ENCODE data around the gene TAGLN. TPM values are rescaled to one million over a fixed set of nuclear protein-coding genes. Genes with fewer than 3 reads are reported as not detected.

TAGLN gene
- polyA plus RNA-seq, 3 donors: 3.6 to 113 (median 4.0) TPM

GRCh38 chr11:117194267-117194666 lies 4.9 kb upstream of the TAGLN start:
- Histone ChIP-seq H4K20me1 (ENCODE audit: insufficient read depth, low read length) (no peaks in the 10 kb centered on the region), H3K4me2 (replicated peaks; ENCODE audit: extremely low read depth, low read length, poor library complexity, severe bottlenecking) (no peak overlapping the region), H3K4me1 (ENCODE audit: control insufficient read depth in 1 of 2, insufficient read depth in 2 of 2, low read length in 2 of 2) (peaks cover 33 to 36% of the 10 kb centered on the region in 2 donors), H3K9me3 (replicated peaks in 1 of 2; ENCODE audit: control insufficient read depth in 1 of 2, insufficient read depth in 1 of 2, low read length in 2 of 2) (no peaks in the 10 kb centered on the region), H3K27me3 (ENCODE audit: control insufficient read depth in 2 of 2, insufficient read depth in 2 of 2, low read length in 2 of 2) (no peaks in the 10 kb centered on the region), H3K36me3 (replicated peaks in 1 of 2; ENCODE audit: control insufficient read depth in 1 of 2, insufficient read depth in 2 of 2, low read length in 2 of 2) (peaks cover 61 to 85% of the 10 kb centered on the region in 2 donors), H2AFZ (ENCODE audit: insufficient read depth, low read depth, low read length, poor library complexity, severe bottlenecking) (no peak overlapping the region), H3K79me2 (ENCODE audit: insufficient read depth, low read length) (no peaks in the 10 kb centered on the region), H3K27ac (ENCODE audit: low read depth in 1 of 2, low read length in 2 of 2) (peak overlapping the region in 1 of 2 donors; percentile 26), H3K9ac (ENCODE audit: insufficient read depth, low read length, poor library complexity, severe bottlenecking) (no peak overlapping the region), H3K4me3 (replicated peaks in 1 of 3; ENCODE audit: low read depth in 2 of 3, low read length in 3 of 3) (no peak overlapping the region)
- Mint-ChIP-seq H3K4me3 (no peak overlapping the region), H3K36me3 (peaks cover 71 to 92% of the 10 kb centered on the region in 2 donors), H3K9me3 (peaks cover 0 to 3% (median 0%) of the 10 kb centered on the region in 7 donors), H3K27ac (peak overlapping the region in 4 of 7 donors; percentile 53 to 79 (median 63)), H3K27me3 (ENCODE audit: low read depth in 3 of 3) (peaks cover 3 to 4% (median 3%) of the 10 kb centered on the region in 3 donors), H3K4me1 (peaks cover 41% of the 10 kb centered on the region)
- 96% methylated on average over 5 of the region's 5 CpGs for WGBS (ENCODE audit: insufficient coverage)
- TF ChIP-seq CTCF (IDR thresholded peaks at IDR 0.05): no peak
- DNase-seq: no peak
- intact Hi-C loops (cut with micrococcal nuclease): no loop called here

GRCh38 chr11:117195258-117195657 lies 3.9 kb upstream of the TAGLN start:
- intact Hi-C loops (cut with micrococcal nuclease): no loop called here
- Histone ChIP-seq H3K4me1 (ENCODE audit: control insufficient read depth in 1 of 2, insufficient read depth in 2 of 2, low read length in 2 of 2) (peaks cover 23 to 27% of the 10 kb centered on the region in 2 donors), H3K9ac (ENCODE audit: insufficient read depth, low read length, poor library complexity, severe bottlenecking) (no peak overlapping the region), H3K79me2 (ENCODE audit: insufficient read depth, low read length) (no peaks in the 10 kb centered on the region), H2AFZ (ENCODE audit: insufficient read depth, low read depth, low read length, poor library complexity, severe bottlenecking) (no peak overlapping the region), H3K27me3 (ENCODE audit: control insufficient read depth in 2 of 2, insufficient read depth in 2 of 2, low read length in 2 of 2) (no peaks in the 10 kb centered on the region), H3K4me3 (replicated peaks in 1 of 3; ENCODE audit: low read depth in 2 of 3, low read length in 3 of 3) (no peak overlapping the region), H3K36me3 (replicated peaks in 1 of 2; ENCODE audit: control insufficient read depth in 1 of 2, insufficient read depth in 2 of 2, low read length in 2 of 2) (peaks cover 60 to 83% of the 10 kb centered on the region in 2 donors), H3K27ac (ENCODE audit: low read depth in 1 of 2, low read length in 2 of 2) (peak overlapping the region; percentile 50 to 74), H4K20me1 (ENCODE audit: insufficient read depth, low read length) (peaks cover 7% of the 10 kb centered on the region), H3K9me3 (replicated peaks in 1 of 2; ENCODE audit: control insufficient read depth in 1 of 2, insufficient read depth in 1 of 2, low read length in 2 of 2) (no peaks in the 10 kb centered on the region), H3K4me2 (replicated peaks; ENCODE audit: extremely low read depth, low read length, poor library complexity, severe bottlenecking) (peak overlapping the region; percentile 25)
- H3K36me3 Mint-ChIP-seq: peaks cover 72 to 88% of the 10 kb centered on the region in 2 donors
- peaks cover 31% of the 10 kb centered on the region for H3K4me1 Mint-ChIP-seq
- peak overlapping the region in 1 of 2 donors; percentile 58 for H3K4me3 Mint-ChIP-seq
- H3K27me3 Mint-ChIP-seq (ENCODE audit: low read depth in 3 of 3): peaks cover 2 to 7% (median 3%) of the 10 kb centered on the region in 3 donors
- peaks cover 0 to 3% (median 0%) of the 10 kb centered on the region in 7 donors for H3K9me3 Mint-ChIP-seq
- H3K27ac Mint-ChIP-seq: peak overlapping the region; percentile 51 to 89 (median 86)
- no peak for TF ChIP-seq CTCF (IDR thresholded peaks at IDR 0.05)
- 67% methylated on average over 4 of the region's 4 CpGs for WGBS (ENCODE audit: insufficient coverage)
- no peak for DNase-seq

All from CD14-positive monocyte (primary cell).